Epithelial cell of prostate (primary cell): ENCODE measurements around the gene RILPL1.
"Not testable (repeated sequence)": the region's sequence is repeated elsewhere in the genome, so short reads cannot be mapped to it uniquely, and the experiment has no call there.

Source experiments
- DNase-seq: peaks from one replicate; pipeline ENCODE4 v3.0.0-alpha.2; 2011; ENCODE audit warnings: low read depth, low spot score
- H3K27ac ChIP-seq: fragments of 450-650 bp; 2 replicates; pipeline ENCODE4 v1.5.1; 2017; ENCODE audit warnings: mild to moderate bottlenecking

RILPL1 gene

GRCh38 chr12:123499332-123499731 lies 34.2 kb downstream of the RILPL1 start:
- no peak for DNase-seq
- H3K27ac ChIP-seq: no peak overlapping the region

- H3K27ac ChIP-seq: no peak overlapping the region
- no peak for DNase-seq
Measured at GRCh38 chr12:123498126-123498825, 35.2 kb downstream of the RILPL1 start.

- no peak overlapping the region for H3K27ac ChIP-seq
- no peak for DNase-seq
Measured at GRCh38 chr12:123497065-123497464, 36.5 kb downstream of the RILPL1 start.

GRCh38 chr12:123494124-123494851 lies 39.2 kb downstream of the RILPL1 start:
- no peak for DNase-seq
- no peak overlapping the region for H3K27ac ChIP-seq

- DNase-seq, H3K27ac ChIP-seq: not testable (repeated sequence)
Measured at GRCh38 chr12:123492339-123493039, 41.0 kb downstream of the RILPL1 start.

- no peak for DNase-seq
- no peak overlapping the region for H3K27ac ChIP-seq
Measured at GRCh38 chr12:123491481-123491880, 42.0 kb downstream of the RILPL1 start.

GRCh38 chr12:123491056-123491455 lies 42.5 kb downstream of the RILPL1 start:
- no peak for DNase-seq

GRCh38 chr12:123490089-123490488 lies 43.4 kb downstream of the RILPL1 start:
- DNase-seq: no peak
- H3K27ac ChIP-seq: no peak overlapping the region

More at GRCh38 chr12:123491056-123491455, 42.5 kb downstream of the RILPL1 start:
- H3K27ac ChIP-seq: no peak overlapping the region

- DNase-seq: no peak
- H3K27ac ChIP-seq: no peak overlapping the region
Measured at GRCh38 chr12:123489580-123489979, 43.9 kb downstream of the RILPL1 start.

GRCh38 chr12:123488539-123489230 lies 44.8 kb downstream of the RILPL1 start:
- DNase-seq: no peak
- no peak overlapping the region for H3K27ac ChIP-seq

- no peak overlapping the region for H3K27ac ChIP-seq
- DNase-seq: no peak
Measured at GRCh38 chr12:123487428-123487827, 46.1 kb downstream of the RILPL1 start.

- H3K27ac ChIP-seq: no peak overlapping the region
- no peak for DNase-seq
Measured at GRCh38 chr12:123485756-123486155, 47.8 kb downstream of the RILPL1 start.

- DNase-seq: no peak
- H3K27ac ChIP-seq: no peak overlapping the region
Measured at GRCh38 chr12:123483602-123484248, 49.8 kb downstream of the RILPL1 start.

- no peak overlapping the region for H3K27ac ChIP-seq
- no peak for DNase-seq
Measured at GRCh38 chr12:123482876-123483275, 50.6 kb downstream of the RILPL1 start.

GRCh38 chr12:123481251-123481650 lies 52.3 kb downstream of the RILPL1 start:
- H3K27ac ChIP-seq, DNase-seq: not testable (repeated sequence)

GRCh38 chr12:123479442-123480180 lies 53.9 kb downstream of the RILPL1 start:
- no peak overlapping the region for H3K27ac ChIP-seq
- DNase-seq: no peak

GRCh38 chr12:123478762-123479161 lies 54.8 kb downstream of the RILPL1 start:
- no peak overlapping the region for H3K27ac ChIP-seq
- DNase-seq: no peak

GRCh38 chr12:123478069-123478468 lies 55.5 kb downstream of the RILPL1 start:
- no peak overlapping the region for H3K27ac ChIP-seq
- DNase-seq: no peak

- no peak overlapping the region for H3K27ac ChIP-seq
- no peak for DNase-seq
Measured at GRCh38 chr12:123475246-123475703, 58.2 kb downstream of the RILPL1 start.
